ENCODE data around the gene BDKRB1. TPM values are rescaled to one million over a fixed set of nuclear protein-coding genes. Genes with fewer than 3 reads are reported as not detected.

Gene BDKRB1
- total RNA-seq, 2 experiments from 2014 or later, result not detected

Other genes with a start within 250 kb of the BDKRB1 start
- gene C14orf132, start 216.8 kb upstream of the BDKRB1 start, total RNA-seq, result 1 to 10 TPM; 1.6 to 2.3 TPM
- gene BDKRB2, start 51.4 kb upstream of the BDKRB1 start, total RNA-seq, result not detected
- gene ATG2B, start 107.1 kb downstream of the BDKRB1 start, total RNA-seq, result 10 to 100 TPM; 12.9 to 13.3 TPM
- gene GSKIP, start 107.3 kb downstream of the BDKRB1 start, total RNA-seq, result 10 to 100 TPM; 21.8 to 21.9 TPM
- 1 to 10 TPM; 1.2 to 1.7 TPM for gene AK7, start 135.9 kb downstream of the BDKRB1 start, total RNA-seq
- 100 to 1,000 TPM; 176 to 178 TPM for gene PAPOLA, start 246.2 kb downstream of the BDKRB1 start, total RNA-seq